Loucy (cell line): ENCODE data around the gene TUBA4B.

Experiments
- H2AFZ ChIP-seq: fragments of 200-600 bp; sonication (generic); 2 replicates; pipeline ENCODE4 v1.6.0; 2016; ENCODE audit warnings: antibody characterized with exemption, mild to moderate bottlenecking, low read length, moderate library complexity
- H3F3A ChIP-seq: fragments of 200-600 bp; 2 replicates; pipeline ENCODE4 v1.6.0; 2016; ENCODE audit warnings: antibody characterized with exemption, low read depth, mild to moderate bottlenecking
- H3K27me3 ChIP-seq: fragments of 200-600 bp; sonication (generic); 2 replicates; pipeline ENCODE4 v1.6.1; 2014; ENCODE audit warnings: low read length, mild to moderate bottlenecking; ENCODE audit not compliant: insufficient read depth, poor library complexity, severe bottlenecking
- H3K36me3 ChIP-seq: fragments of 200-600 bp; sonication (generic); 2 replicates; pipeline ENCODE4 v1.6.1; 2016; ENCODE audit warnings: low read length; ENCODE audit not compliant: insufficient read depth
- H3K4me1 ChIP-seq: fragments of 200-600 bp; sonication (generic); 2 replicates; pipeline ENCODE4 v1.5.1; 2014; ENCODE audit warnings: low read length, mild to moderate bottlenecking; ENCODE audit not compliant: insufficient read depth, poor library complexity, severe bottlenecking
- H3K4me2 ChIP-seq: fragments of 200-600 bp; sonication (generic); 2 replicates; pipeline ENCODE4 v1.6.0; 2014; ENCODE audit warnings: antibody characterized with exemption, low read length, low read depth, mild to moderate bottlenecking; ENCODE audit not compliant: poor library complexity, severe bottlenecking
- H3K4me3 ChIP-seq: fragments of 200-600 bp; sonication (generic); 2 replicates; pipeline ENCODE4 v1.5.1; 2014; ENCODE audit warnings: low read length, mild to moderate bottlenecking, mixed read lengths; ENCODE audit not compliant: poor library complexity, severe bottlenecking
- H3K79me2 ChIP-seq: fragments of 200-600 bp; sonication (generic); 2 replicates; pipeline ENCODE4 v1.6.1; 2014; ENCODE audit warnings: low read length; ENCODE audit not compliant: insufficient read depth
- H3K9ac ChIP-seq: fragments of 200-600 bp; sonication (generic); 2 replicates; pipeline ENCODE4 v1.6.0; 2014; ENCODE audit warnings: mild to moderate bottlenecking, low read depth, low read length, moderate library complexity; ENCODE audit not compliant: poor library complexity, severe bottlenecking
- H3K9me2 ChIP-seq: fragments of 200-600 bp; sonication (generic); replicated peaks from 2 replicates; pipeline ENCODE4 v1.6.1; 2016; ENCODE audit warnings: low read depth, low read length, mixed read lengths
- H3K9me3 ChIP-seq: fragments of 200-600 bp; sonication (generic); 2 replicates; pipeline ENCODE4 v1.6.1; 2014; ENCODE audit warnings: mild to moderate bottlenecking, antibody characterized with exemption, low read length, low read depth; ENCODE audit not compliant: insufficient read depth
- H4K20me1 ChIP-seq: fragments of 200-600 bp; sonication (generic); 2 replicates; pipeline ENCODE4 v1.6.0; 2014; ENCODE audit warnings: antibody characterized with exemption, low read length, mild to moderate bottlenecking; ENCODE audit not compliant: insufficient read depth, poor library complexity, severe bottlenecking
- CTCF ChIP-seq: fragments of 200-600 bp; sonication (generic); conservative IDR thresholded peaks from 2 replicates; pipeline ENCODE4 v1.5.1; 2014; ENCODE audit warnings: mild to moderate bottlenecking, antibody characterized with exemption, low read length
- EZH2phosphoT487 ChIP-seq: fragments of 200-600 bp; IDR thresholded peaks from 2 replicates; pipeline ENCODE4 v1.6.1; 2018; ENCODE audit warnings: antibody characterized with exemption, mild to moderate bottlenecking, moderate library complexity, borderline replicate concordance

TUBA4B gene

GRCh38 chr2:219223831-219224610, 29.0 kb upstream of the TUBA4B start:
- H3F3A ChIP-seq, result no peaks in the 10 kb centered on the region
- no peak for TF ChIP-seq CTCF
- TF ChIP-seq EZH2phosphoT487, result no peak
- no peak overlapping the region for H3K9ac ChIP-seq
- H4K20me1 ChIP-seq, result peaks cover 13% of the 10 kb centered on the region
- H3K27me3 ChIP-seq, result no peaks in the 10 kb centered on the region
- H3K36me3 ChIP-seq, result peaks cover 57% of the 10 kb centered on the region; the same call in 1 of the 2 replicates
- no peak overlapping the region for H2AFZ ChIP-seq
- no peaks in the 10 kb centered on the region for H3K9me3 ChIP-seq
- no peaks in the 10 kb centered on the region for H3K9me2 ChIP-seq
- no peak overlapping the region for H3K4me3 ChIP-seq
- H3K4me2 ChIP-seq, result no peak overlapping the region
- peaks cover 22% of the 10 kb centered on the region for H3K79me2 ChIP-seq
- peaks cover 10% of the 10 kb centered on the region for H3K4me1 ChIP-seq

DNA sequence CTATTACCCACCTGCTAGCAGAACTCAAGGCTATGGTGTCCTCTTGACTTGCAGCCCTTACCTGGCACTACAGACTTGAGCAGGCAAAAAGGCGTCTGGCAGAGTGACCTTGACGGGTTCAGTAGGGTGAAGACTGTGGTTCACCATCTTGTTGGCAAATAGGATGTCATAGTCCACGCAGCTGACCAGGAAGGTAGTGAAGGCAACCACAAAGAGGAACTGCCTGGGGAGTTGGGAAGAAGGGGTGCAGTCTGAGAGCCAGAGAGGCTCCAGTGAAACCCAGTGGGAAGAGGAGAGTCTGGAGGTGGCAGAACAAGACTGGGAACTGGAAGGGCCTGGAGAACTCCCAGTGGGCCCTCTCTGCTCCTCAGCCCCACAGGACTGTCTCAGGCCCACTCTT, 27.7 kb upstream of the TUBA4B start:
- H3K4me2 ChIP-seq, result no peak overlapping the region
- H3K4me1 ChIP-seq, result peaks cover 10% of the 10 kb centered on the region
- no peaks in the 10 kb centered on the region for H3K9me3 ChIP-seq
- H3K79me2 ChIP-seq, result peaks cover 28% of the 10 kb centered on the region
- no peaks in the 10 kb centered on the region for H3F3A ChIP-seq
- H2AFZ ChIP-seq, result no peak overlapping the region
- H3K27me3 ChIP-seq, result no peaks in the 10 kb centered on the region
- TF ChIP-seq EZH2phosphoT487 (no peak), CTCF (no peak)
- peaks cover 55% of the 10 kb centered on the region; the same call in 1 of the 2 replicates for H3K36me3 ChIP-seq
- H3K4me3 ChIP-seq, result no peak overlapping the region
- no peaks in the 10 kb centered on the region for H3K9me2 ChIP-seq
- H3K9ac ChIP-seq, result no peak overlapping the region
- H4K20me1 ChIP-seq, result peaks cover 13% of the 10 kb centered on the region

GRCh38 chr2:219228041-219228910, 24.8 kb upstream of the TUBA4B start:
- no peaks in the 10 kb centered on the region for H3K27me3 ChIP-seq
- peak overlapping the region; percentile 88 for H3K4me2 ChIP-seq
- peaks cover 16% of the 10 kb centered on the region for H4K20me1 ChIP-seq
- H3F3A ChIP-seq, result no peaks in the 10 kb centered on the region
- no peaks in the 10 kb centered on the region for H3K9me3 ChIP-seq
- no peaks in the 10 kb centered on the region for H3K9me2 ChIP-seq
- peak overlapping the region; percentile 89 for H3K4me3 ChIP-seq
- TF ChIP-seq EZH2phosphoT487 (no peak), CTCF (no peak)
- H3K4me1 ChIP-seq, result peaks cover 20% of the 10 kb centered on the region
- peak overlapping the region; percentile 93; the same call in 1 of the 2 replicates for H2AFZ ChIP-seq
- H3K36me3 ChIP-seq, result peaks cover 44% of the 10 kb centered on the region; the same call in 1 of the 2 replicates
- H3K9ac ChIP-seq, result peak overlapping the region; percentile 92
- peaks cover 57% of the 10 kb centered on the region for H3K79me2 ChIP-seq
